Mesenchymal stem cell (in vitro differentiated cells and primary cell): ENCODE results near the gene CYP26B1.

ENCODE experiments used
- DNase-seq: peaks from one replicate; pipeline ENCODE4 v3.0.0-alpha.2; 2013
- H2AFZ ChIP-seq: one replicate; pipeline ENCODE4 v1.6.1; 2013; ENCODE audit warnings: low read depth, mild to moderate bottlenecking, control low read depth, inconsistent platforms, low read length, moderate library complexity
- H2AK5ac ChIP-seq: 2 replicates; pipeline ENCODE4 v1.6.1; 2013; ENCODE audit warnings: low read length, moderate library complexity, mild to moderate bottlenecking, inconsistent platforms; ENCODE audit not compliant: severe bottlenecking
- H2BK120ac ChIP-seq: one replicate; pipeline ENCODE4 v1.6.1; 2013; ENCODE audit warnings: low read depth, mild to moderate bottlenecking, inconsistent platforms, low read length, moderate library complexity
- H2BK12ac ChIP-seq, 2 experiments: one replicate each; pipeline ENCODE4 v1.6.1; 2013; ENCODE audit warnings: inconsistent platforms in 2 of 2, low read length in 2 of 2, mild to moderate bottlenecking in 2 of 2, moderate library complexity in 2 of 2, control low read depth in 1 of 2
- H2BK15ac ChIP-seq: one replicate; pipeline ENCODE4 v1.6.1; 2013; ENCODE audit warnings: mild to moderate bottlenecking, low read depth, inconsistent platforms; ENCODE audit not compliant: poor library complexity, severe bottlenecking
- H2BK5ac ChIP-seq: 2 replicates; pipeline ENCODE4 v1.6.1; 2013; ENCODE audit warnings: low read depth, mild to moderate bottlenecking, low read length, control low read depth, inconsistent platforms; ENCODE audit not compliant: poor library complexity, severe bottlenecking
- H3K14ac ChIP-seq, 2 experiments: one replicate each; pipeline ENCODE4 v1.6.1; 2013; ENCODE audit warnings: inconsistent platforms in 2 of 2, low read length in 2 of 2, control low read depth in 1 of 2, mild to moderate bottlenecking in 1 of 2, moderate library complexity in 1 of 2
- H3K18ac ChIP-seq, 2 experiments: one replicate each; pipeline ENCODE4 v1.6.1; 2013; ENCODE audit warnings: inconsistent platforms in 2 of 2, low read length in 2 of 2, control low read depth in 1 of 2, low read depth in 1 of 2, mild to moderate bottlenecking in 1 of 2
- H3K23ac ChIP-seq, 2 experiments: one replicate each; pipeline ENCODE4 v1.6.1; 2013; ENCODE audit warnings: inconsistent platforms in 2 of 2, low read length in 2 of 2, mild to moderate bottlenecking in 2 of 2, moderate library complexity in 2 of 2, control low read depth in 1 of 2
- H3K27ac ChIP-seq: 2 replicates; pipeline ENCODE4 v1.5.1; 2013; ENCODE audit warnings: mild to moderate bottlenecking, moderate library complexity, low read length, control low read depth, inconsistent platforms; ENCODE audit not compliant: poor library complexity, severe bottlenecking
- H3K27me3 ChIP-seq, 2 experiments: 2 replicates each; pipeline versions ENCODE4 v1.6.1 to v1.7.0; 2013; ENCODE audit warnings: low read length in 2 of 2, mild to moderate bottlenecking in 2 of 2, moderate library complexity in 2 of 2, control low read depth in 1 of 2, inconsistent platforms in 1 of 2; ENCODE audit not compliant: control insufficient read depth in 1 of 2, insufficient read depth in 1 of 2
- H3K36me3 ChIP-seq, 2 experiments: 2 replicates each; pipeline versions ENCODE4 v1.6.1 to v1.7.0; 2013; ENCODE audit warnings: low read length in 2 of 2, control low read depth in 1 of 2, inconsistent platforms in 1 of 2, low read depth in 1 of 2, mild to moderate bottlenecking in 1 of 2; ENCODE audit not compliant: insufficient read depth in 2 of 2, control insufficient read depth in 1 of 2
- H3K4ac ChIP-seq, 2 experiments: one replicate each; pipeline ENCODE4 v1.6.1; 2013; ENCODE audit warnings: inconsistent platforms in 2 of 2, low read length in 2 of 2, mild to moderate bottlenecking in 2 of 2, moderate library complexity in 2 of 2, control low read depth in 1 of 2, low read depth in 1 of 2
- H3K4me1 ChIP-seq: 2 replicates; pipeline ENCODE4 v1.6.1; 2013; ENCODE audit warnings: low read depth, low read length, control low read depth; ENCODE audit not compliant: control insufficient read depth, insufficient read depth
- H3K4me2 ChIP-seq: 2 replicates; pipeline ENCODE4 v1.6.1; 2013; ENCODE audit warnings: low read length, mild to moderate bottlenecking, inconsistent platforms; ENCODE audit not compliant: poor library complexity, severe bottlenecking
- H3K4me3 ChIP-seq, 2 experiments: 2 replicates each; pipeline versions ENCODE4 v1.5.1 to v1.7.0; 2013; ENCODE audit warnings: low read length in 2 of 2, mild to moderate bottlenecking in 2 of 2, control low read depth in 1 of 2, low read depth in 1 of 2; ENCODE audit not compliant: insufficient read depth in 1 of 2
- H3K79me1 ChIP-seq: replicated peaks from 2 replicates; pipeline ENCODE4 v1.6.1; 2013; ENCODE audit warnings: mild to moderate bottlenecking, control low read depth, low read length, inconsistent platforms; ENCODE audit not compliant: poor library complexity, severe bottlenecking
- H3K9ac ChIP-seq: 2 replicates; pipeline ENCODE4 v1.7.0; 2013; ENCODE audit warnings: mild to moderate bottlenecking, low read length, moderate library complexity
- H3K9me3 ChIP-seq: 2 replicates; pipeline ENCODE4 v1.7.0; 2013; ENCODE audit warnings: mild to moderate bottlenecking, low read length; ENCODE audit not compliant: control insufficient read depth
- H4K8ac ChIP-seq: one replicate; pipeline ENCODE4 v1.6.1; 2013; ENCODE audit warnings: inconsistent platforms, mild to moderate bottlenecking, low read length, moderate library complexity
- H4K91ac ChIP-seq: one replicate; pipeline ENCODE4 v1.6.1; 2013; ENCODE audit warnings: mild to moderate bottlenecking, low read length, inconsistent platforms
- WGBS: methylation state at CpG from one replicate; pipeline ENCODE4 v1.1.7; 2013; ENCODE audit warnings: mixed read lengths; 5-methylcytosine and 5-hydroxymethylcytosine counted together

The CYP26B1 gene

GRCh38 chr2:72148837-72149555 lies 1.3 kb upstream of the CYP26B1 start:
- Histone ChIP-seq H4K91ac (no peak overlapping the region), H4K8ac (no peak overlapping the region), H3K4me2 (peak overlapping the region; percentile 91), H3K9me3 (no peaks in the 10 kb centered on the region), H2BK5ac (no peak overlapping the region), H2BK15ac (no peak overlapping the region), H3K27ac (no peak overlapping the region), H2BK120ac (no peak overlapping the region), H3K36me3 (no peaks in the 10 kb centered on the region), H3K18ac (peak overlapping the region in 1 of 2 experiments; percentile 61), H3K4me3 (peak overlapping the region; percentile 53 to 87), H2AFZ (no peak overlapping the region), H2BK12ac (no peak overlapping the region), H3K14ac (peak overlapping the region in 1 of 2 experiments; percentile 19), H3K23ac (peak overlapping the region in 1 of 2 experiments; percentile 54), H3K9ac (peak overlapping the region; percentile 73), H3K4ac (no peak overlapping the region), H3K27me3 (peaks cover 56 to 80% of the 10 kb centered on the region in 2 experiments), H3K79me1 (no peaks in the 10 kb centered on the region), H3K4me1 (peaks cover 43% of the 10 kb centered on the region), H2AK5ac (no peak overlapping the region)
- WGBS: 2% methylated on average over 41 of the region's 65 CpGs
- DNase-seq: peak; percentile 26

DNA sequence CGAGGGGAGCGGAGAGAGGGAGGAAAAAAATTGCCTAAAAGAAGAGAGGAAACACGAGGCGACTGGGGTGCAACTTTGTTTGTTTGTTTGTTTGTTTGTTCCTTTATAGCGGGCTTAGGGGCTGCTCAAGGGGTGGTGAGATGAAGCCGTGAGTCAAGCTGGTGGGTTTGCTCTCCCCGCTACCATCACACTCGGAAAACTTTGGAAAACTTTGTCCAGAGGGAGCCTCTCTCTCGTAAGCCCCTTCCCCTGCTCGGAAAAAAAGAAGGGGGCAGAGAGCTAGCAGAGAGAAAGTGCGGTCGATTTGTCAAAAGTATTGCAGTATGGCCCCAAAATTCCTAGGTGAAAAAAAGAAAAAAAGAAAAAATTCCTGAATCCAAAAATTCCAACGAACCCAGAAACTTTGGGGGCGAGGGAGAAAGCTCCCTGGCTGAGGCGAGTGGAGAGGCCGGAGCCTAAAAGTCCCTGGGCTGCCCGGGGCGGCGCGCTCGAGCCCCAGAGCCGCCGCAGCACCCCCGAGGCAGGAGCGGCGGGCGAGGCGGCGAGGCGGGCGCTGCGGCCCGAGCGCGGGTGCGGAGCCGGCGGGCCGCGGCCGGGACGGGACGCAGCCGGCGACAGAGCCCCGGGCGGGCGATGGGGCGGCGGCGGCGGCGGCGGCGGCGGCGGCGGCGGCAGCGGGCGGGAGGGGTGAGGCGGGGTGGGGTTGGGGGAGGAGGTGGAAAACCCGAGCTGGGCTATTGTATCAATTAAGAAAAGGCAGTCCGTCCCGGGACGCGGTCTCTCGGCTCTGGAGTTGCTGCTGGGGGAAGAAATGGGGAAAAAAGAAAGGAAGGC lies 558 bp upstream of the CYP26B1 start:
- 2% methylated on average over 41 of the region's 68 CpGs for WGBS
- no peak overlapping the region for H2BK5ac ChIP-seq

GRCh38 chr2:72146347-72147302 lies 1.0 kb downstream of the CYP26B1 start:
- Histone ChIP-seq H2AFZ (no peak overlapping the region), H2BK12ac (no peak overlapping the region), H3K27ac (no peak overlapping the region), H3K4me1 (peaks cover 55% of the 10 kb centered on the region), H4K8ac (no peak overlapping the region), H2BK120ac (no peak overlapping the region), H2BK15ac (no peak overlapping the region), H3K4ac (no peak overlapping the region), H3K36me3 (no peaks in the 10 kb centered on the region), H3K4me2 (peak overlapping the region; percentile 63), H3K23ac (no peak overlapping the region), H4K91ac (no peak overlapping the region), H3K14ac (no peak overlapping the region), H3K9me3 (no peaks in the 10 kb centered on the region), H2AK5ac (no peak overlapping the region), H3K18ac (no peak overlapping the region), H3K4me3 (peak overlapping the region; percentile 41 to 87), H3K9ac (peak overlapping the region; percentile 81), H2BK5ac (no peak overlapping the region), H3K27me3 (peaks cover 36 to 78% of the 10 kb centered on the region in 2 experiments), H3K79me1 (no peaks in the 10 kb centered on the region)
- 3% methylated on average over 54 of the region's 58 CpGs for WGBS
- DNase-seq: no peak

More for the DNA sequence above, 558 bp upstream of the CYP26B1 start:
- Histone ChIP-seq H2BK120ac (no peak overlapping the region), H3K4me1 (peaks cover 51% of the 10 kb centered on the region), H4K91ac (no peak overlapping the region), H2AK5ac (no peak overlapping the region), H3K23ac (no peak overlapping the region), H3K9me3 (no peaks in the 10 kb centered on the region), H3K79me1 (no peaks in the 10 kb centered on the region), H3K4ac (no peak overlapping the region), H3K36me3 (no peaks in the 10 kb centered on the region), H3K9ac (peak overlapping the region; percentile 85), H3K14ac (no peak overlapping the region), H3K27ac (no peak overlapping the region), H3K4me3 (peak overlapping the region; percentile 38 to 87), H2AFZ (no peak overlapping the region), H3K18ac (no peak overlapping the region), H3K4me2 (peak overlapping the region; percentile 87), H3K27me3 (peaks cover 49 to 81% of the 10 kb centered on the region in 2 experiments), H4K8ac (no peak overlapping the region), H2BK12ac (no peak overlapping the region), H2BK15ac (no peak overlapping the region)
- DNase-seq: no peak
